K562 (cell line): ENCODE measurements around the gene GSTA4.

Experiments
- CAMTA2 ChIP-seq: fragments of 250-450 bp; sonication (Bioruptor Pico); conservative IDR thresholded peaks from 2 replicates; pipeline ENCODE4 v1.5.1; 2022
- CREB1 ChIP-seq, 2 experiments: sonication (generic) in 1 of 2; formaldehyde crosslinking in 1 of 2; IDR thresholded peaks; 2 replicates each; pipeline versions ENCODE4 v1.6.1 to v1.8.0; 2012 to 2022; ENCODE audit warnings: inconsistent platforms in 1 of 2, mild to moderate bottlenecking in 1 of 2, missing genetic modification reagents in 1 of 2, moderate library complexity in 1 of 2
- ELF4 ChIP-seq: fragments of 450-650 bp; formaldehyde crosslinking; IDR thresholded peaks from 2 replicates; pipeline ENCODE4 v1.4.0; 2022; ENCODE audit warnings: missing genetic modification characterization
- KDM1A ChIP-seq, 2 experiments: fragments of 450-650 bp; IDR thresholded peaks; 2 replicates each; pipeline ENCODE4 v1.6.1; 2016; ENCODE audit warnings: mild to moderate bottlenecking in 2 of 2
- MTA2 ChIP-seq: fragments of 450-650 bp; IDR thresholded peaks from 2 replicates; pipeline ENCODE4 v1.6.1; 2016; ENCODE audit warnings: low read depth
- POLR2A ChIP-seq: fragments of 450-650 bp; conservative IDR thresholded peaks from 2 replicates; pipeline ENCODE4 v1.6.1; 2016
- SNRNP70 ChIP-seq: fragments of 200-400 bp; formaldehyde crosslinking; optimal IDR thresholded peaks from 2 replicates; pipeline ENCODE3; 2017; ENCODE audit warnings: low read depth, low read length
- TAF1 ChIP-seq: IDR thresholded peaks from 2 replicates; pipeline ENCODE4 v1.6.1; 2011; ENCODE audit warnings: mild to moderate bottlenecking, low read length, moderate library complexity; ENCODE audit not compliant: insufficient read depth, control insufficient read depth, severe bottlenecking; ENCODE audit errors: extremely low read depth
- USF2 ChIP-seq: sonication (generic); formaldehyde crosslinking; IDR thresholded peaks from 2 replicates; pipeline ENCODE4 v1.5.0; 2020; ENCODE audit warnings: missing genetic modification reagents
- ZNF592 ChIP-seq: fragments of 450-650 bp; IDR thresholded peaks from 2 replicates; pipeline ENCODE4 v1.6.1; 2017; ENCODE audit warnings: antibody characterized with exemption, mild to moderate bottlenecking
- TF ChIP-seq, protein P1 (sequence below), 3 experiments: IDR thresholded peaks in 2 of 3; conservative IDR thresholded peaks in 1 of 3; 2 replicates each; pipeline ENCODE4 v1.5.1; 2011 to 2012; ENCODE audit warnings: low read length in 3 of 3, mild to moderate bottlenecking in 3 of 3, control low read depth in 2 of 3, improper control_type of control experiment in 1 of 3, inconsistent platforms in 1 of 3, low read depth in 1 of 3, mixed read lengths in 1 of 3, moderate library complexity in 1 of 3; ENCODE audit not compliant: insufficient read depth in 2 of 3
- TF ChIP-seq, protein P2 (sequence below): sonication (generic); formaldehyde crosslinking; IDR thresholded peaks from 2 replicates; pipeline ENCODE4 v1.9.0; 2022; ENCODE audit warnings: mild to moderate bottlenecking, missing genetic modification reagents

DNA sequence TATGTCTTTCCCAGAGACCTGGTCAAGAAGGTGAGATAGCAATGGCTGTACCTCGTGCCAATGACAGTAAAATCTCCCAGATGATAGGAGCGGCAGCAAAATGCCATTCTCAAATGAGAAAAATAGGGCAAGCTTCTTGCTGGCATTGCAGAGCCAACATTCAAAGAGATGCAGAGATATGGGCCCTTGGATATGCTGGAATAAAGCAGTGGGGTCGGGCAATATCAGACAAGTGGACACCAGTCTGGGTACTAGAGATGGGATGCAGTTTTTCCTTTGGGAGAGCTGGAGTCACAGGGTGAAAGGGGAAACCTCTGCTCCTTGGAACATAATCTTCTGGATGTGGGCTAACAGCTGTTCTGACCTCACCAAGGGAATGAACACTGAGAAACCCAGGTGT, 29.0 kb downstream of the GSTA4 start:
- TF ChIP-seq CAMTA2 (no peak), POLR2A (no peak), TAF1 (no peak), ZNF592 (no peak), USF2 (CRISPR knock-in tag) (no peak), KDM1A (IDR thresholded peaks at IDR 0.05) (no peak), CREB1 (IDR thresholded peaks at IDR 0.05) (no peak), CREB1 (CRISPR knock-in tag; IDR thresholded peaks at IDR 0.05) (no peak), MTA2 (no peak), SNRNP70 (no peak), ELF4 (no peak)
- TF ChIP-seq, protein P1, sequence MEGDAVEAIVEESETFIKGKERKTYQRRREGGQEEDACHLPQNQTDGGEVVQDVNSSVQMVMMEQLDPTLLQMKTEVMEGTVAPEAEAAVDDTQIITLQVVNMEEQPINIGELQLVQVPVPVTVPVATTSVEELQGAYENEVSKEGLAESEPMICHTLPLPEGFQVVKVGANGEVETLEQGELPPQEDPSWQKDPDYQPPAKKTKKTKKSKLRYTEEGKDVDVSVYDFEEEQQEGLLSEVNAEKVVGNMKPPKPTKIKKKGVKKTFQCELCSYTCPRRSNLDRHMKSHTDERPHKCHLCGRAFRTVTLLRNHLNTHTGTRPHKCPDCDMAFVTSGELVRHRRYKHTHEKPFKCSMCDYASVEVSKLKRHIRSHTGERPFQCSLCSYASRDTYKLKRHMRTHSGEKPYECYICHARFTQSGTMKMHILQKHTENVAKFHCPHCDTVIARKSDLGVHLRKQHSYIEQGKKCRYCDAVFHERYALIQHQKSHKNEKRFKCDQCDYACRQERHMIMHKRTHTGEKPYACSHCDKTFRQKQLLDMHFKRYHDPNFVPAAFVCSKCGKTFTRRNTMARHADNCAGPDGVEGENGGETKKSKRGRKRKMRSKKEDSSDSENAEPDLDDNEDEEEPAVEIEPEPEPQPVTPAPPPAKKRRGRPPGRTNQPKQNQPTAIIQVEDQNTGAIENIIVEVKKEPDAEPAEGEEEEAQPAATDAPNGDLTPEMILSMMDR (IDR thresholded peaks at IDR 0.05 in 2 of 3, conservative IDR thresholded peaks at IDR 0.05 in 1 of 3; ENCODE audit: insufficient read depth in 2 of 3, low read depth in 1 of 3, low read length in 3 of 3) = no peak
- TF ChIP-seq, protein P2, sequence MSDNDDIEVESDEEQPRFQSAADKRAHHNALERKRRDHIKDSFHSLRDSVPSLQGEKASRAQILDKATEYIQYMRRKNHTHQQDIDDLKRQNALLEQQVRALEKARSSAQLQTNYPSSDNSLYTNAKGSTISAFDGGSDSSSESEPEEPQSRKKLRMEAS (CRISPR knock-in tag) = no peak
